WI38 (cell line): ENCODE results near the gene C17orf113.

Source experiments
- H3K4me3 ChIP-seq: 2 replicates; pipeline ENCODE4 v1.5.1; 2011; ENCODE audit warnings: low read depth, mild to moderate bottlenecking, control low read depth, low read length
- TF ChIP-seq, protein P1 (sequence below): IDR thresholded peaks from 2 replicates; pipeline ENCODE4 v1.5.1; 2012; ENCODE audit warnings: low read depth, mild to moderate bottlenecking, control low read depth, low read length

The C17orf113 gene

DNA sequence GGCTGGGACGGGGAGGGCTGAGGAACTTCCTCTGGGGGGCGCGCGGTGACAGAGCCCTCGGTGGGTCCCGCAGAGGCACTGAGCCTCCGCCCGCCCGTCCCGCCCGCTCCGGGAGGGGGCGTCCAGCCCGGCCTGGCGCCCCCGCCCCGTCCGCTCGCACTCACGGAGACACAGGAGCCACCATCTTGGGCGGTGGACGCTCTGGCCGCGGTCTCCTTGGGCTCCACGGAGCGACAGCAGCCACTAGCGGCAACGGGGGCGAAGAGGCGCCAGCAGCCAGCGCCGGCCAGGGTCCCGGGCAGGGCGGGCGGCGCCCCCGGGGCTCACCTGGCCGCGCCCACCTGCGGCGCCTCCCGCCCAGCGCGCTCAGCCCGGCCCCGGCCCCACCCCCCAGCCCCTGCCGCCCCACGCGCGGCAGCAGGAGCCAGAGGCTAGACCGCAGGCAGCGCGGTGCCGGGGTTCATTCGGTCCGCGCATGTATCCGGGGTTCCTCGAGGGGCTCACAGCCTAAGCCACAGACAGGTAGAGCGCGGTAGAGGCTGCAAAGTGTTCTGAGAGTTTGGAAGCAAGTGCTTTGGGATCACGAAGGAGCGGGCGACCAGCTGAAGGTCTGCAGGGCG, at the start of gene C17orf113:
TSS of gene C17orf113 (minus strand) at position 209 of the 620 bp plus-strand sequence. CDS start 7,225 bp downstream, outside the sequence.
- H3K4me3 ChIP-seq = peak within 1 kb of the TSS; percentile 49
- TF ChIP-seq, protein P1, sequence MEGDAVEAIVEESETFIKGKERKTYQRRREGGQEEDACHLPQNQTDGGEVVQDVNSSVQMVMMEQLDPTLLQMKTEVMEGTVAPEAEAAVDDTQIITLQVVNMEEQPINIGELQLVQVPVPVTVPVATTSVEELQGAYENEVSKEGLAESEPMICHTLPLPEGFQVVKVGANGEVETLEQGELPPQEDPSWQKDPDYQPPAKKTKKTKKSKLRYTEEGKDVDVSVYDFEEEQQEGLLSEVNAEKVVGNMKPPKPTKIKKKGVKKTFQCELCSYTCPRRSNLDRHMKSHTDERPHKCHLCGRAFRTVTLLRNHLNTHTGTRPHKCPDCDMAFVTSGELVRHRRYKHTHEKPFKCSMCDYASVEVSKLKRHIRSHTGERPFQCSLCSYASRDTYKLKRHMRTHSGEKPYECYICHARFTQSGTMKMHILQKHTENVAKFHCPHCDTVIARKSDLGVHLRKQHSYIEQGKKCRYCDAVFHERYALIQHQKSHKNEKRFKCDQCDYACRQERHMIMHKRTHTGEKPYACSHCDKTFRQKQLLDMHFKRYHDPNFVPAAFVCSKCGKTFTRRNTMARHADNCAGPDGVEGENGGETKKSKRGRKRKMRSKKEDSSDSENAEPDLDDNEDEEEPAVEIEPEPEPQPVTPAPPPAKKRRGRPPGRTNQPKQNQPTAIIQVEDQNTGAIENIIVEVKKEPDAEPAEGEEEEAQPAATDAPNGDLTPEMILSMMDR = no peak

GRCh38 chr17:42098730-42099399, 48.5 kb upstream of the C17orf113 start:
- no peak overlapping the region for H3K4me3 ChIP-seq
- TF ChIP-seq, protein P1 = no peak

DNA sequence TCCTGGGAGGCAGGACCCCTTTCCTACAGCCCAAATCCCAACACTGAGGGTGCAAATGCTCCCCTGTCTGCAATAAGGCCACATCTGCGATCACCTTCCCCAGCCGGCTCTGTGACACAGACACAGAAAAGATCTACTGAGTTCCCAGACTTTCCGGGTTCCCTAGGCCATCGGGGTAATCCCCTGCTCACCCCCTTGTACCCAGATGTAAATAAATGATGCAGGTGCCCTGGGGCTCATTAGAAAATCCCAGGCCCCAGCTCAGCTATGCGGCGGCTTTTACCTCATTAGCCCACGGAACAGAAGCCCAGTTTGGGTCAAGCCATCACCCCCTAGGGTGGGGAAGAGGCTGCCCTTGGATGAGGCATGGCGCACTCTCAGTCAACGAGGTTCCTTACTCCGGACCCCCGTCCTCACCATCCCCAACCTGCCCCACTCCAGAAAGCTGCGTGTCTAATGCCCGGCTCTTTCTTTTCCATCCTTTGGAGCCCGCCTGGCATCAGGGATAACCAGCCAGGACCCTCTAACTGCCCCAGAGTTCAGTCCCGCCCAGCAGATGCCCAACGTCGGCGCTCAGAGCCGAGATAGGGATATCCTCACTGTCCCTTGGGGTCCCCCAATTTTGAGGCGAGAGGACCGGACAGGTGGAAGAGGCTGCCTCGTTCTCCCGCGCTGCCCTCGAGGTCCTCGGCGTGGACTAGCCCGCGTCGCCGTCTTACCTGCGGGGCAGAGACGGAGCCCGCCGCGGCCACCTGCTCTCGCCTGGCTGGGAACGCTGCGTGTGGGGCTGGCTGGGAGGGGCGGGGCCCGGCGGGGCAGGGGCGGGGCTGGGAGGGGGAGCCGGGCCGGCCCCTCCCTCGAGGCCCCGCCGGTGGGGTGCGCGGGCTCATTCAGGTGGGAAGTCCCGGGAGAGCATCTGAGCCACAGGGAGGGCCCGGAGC, 47.6 kb upstream of the C17orf113 start, which contains the start of gene ZNF385C:
TSS of gene ZNF385C (minus strand) at position 783 of the 941 bp plus-strand sequence. CDS start 35,417 bp downstream, outside the sequence.
- TF ChIP-seq, protein P1 = no peak
- no peak within 1 kb of the TSS for H3K4me3 ChIP-seq

- H3K4me3 ChIP-seq = no peak overlapping the region
- TF ChIP-seq, protein P1 = no peak
Measured at GRCh38 chr17:42096360-42097111, 46.1 kb upstream of the C17orf113 start.

DNA sequence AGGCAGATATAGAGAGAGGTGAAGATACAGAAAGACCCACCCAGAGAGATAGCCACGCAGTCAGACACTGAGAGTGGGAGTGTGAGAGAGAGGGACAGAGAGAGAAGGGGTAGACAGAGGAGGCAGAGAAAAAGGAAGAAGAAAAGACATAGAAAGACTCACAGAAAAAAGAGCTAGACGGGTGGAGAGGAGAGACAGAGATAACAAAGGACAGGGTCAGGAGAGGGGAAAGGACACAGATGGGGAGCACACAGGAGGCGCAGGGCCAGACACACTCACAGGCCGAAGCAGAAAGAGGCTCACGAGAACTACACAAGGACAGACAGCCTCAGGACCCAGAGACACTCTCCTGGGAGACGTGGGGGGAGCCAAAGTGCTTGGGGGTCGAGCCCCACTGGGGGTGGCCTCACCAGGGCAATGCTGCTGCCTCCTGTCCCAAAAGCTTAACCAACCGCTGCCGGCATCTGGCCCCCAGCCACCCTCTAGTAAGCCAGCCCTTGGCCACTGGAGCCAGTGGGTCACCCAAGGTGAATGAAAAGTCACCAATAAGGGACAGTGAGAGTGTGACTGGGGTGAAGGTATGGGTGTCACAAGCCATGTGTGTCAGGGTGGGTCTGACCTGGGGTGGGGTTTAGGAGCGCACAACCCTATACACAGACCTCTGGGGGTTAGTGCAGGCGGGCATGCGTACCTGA, 44.1 kb upstream of the C17orf113 start:
- TF ChIP-seq, protein P1 = no peak

DNA sequence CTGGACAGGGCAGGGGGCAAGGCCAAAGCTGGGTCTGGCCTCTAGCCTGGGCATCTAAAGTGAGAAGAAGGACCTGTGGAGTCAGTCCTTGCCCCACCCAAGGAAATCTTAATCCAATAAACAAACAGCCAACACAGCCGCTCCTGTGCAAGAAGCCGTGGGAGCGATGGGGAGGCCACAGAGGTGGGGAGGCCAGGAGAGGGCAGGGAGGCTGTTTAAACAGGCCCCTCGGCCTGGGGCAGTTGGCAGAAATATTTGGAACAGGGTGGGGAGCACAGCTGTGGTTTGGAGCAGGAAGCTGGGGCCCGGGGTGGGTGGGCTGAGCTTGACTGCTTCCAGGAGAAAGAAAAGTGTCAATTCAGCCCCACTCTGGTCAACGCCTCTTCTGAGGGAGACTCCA, 42.5 kb upstream of the C17orf113 start:
- H3K4me3 ChIP-seq = no peak overlapping the region
- TF ChIP-seq, protein P1 = no peak

More for the DNA sequence above, 44.1 kb upstream of the C17orf113 start:
- no peak overlapping the region for H3K4me3 ChIP-seq
